Measurements from ENCODE around the gene HIF3A. TPM values are rescaled to one million over a fixed set of nuclear protein-coding genes. Genes with fewer than 3 reads are reported as not detected.

Gene HIF3A
- total and polyA plus RNA-seq, 2 donors (not counting 3 experiments of a cell fraction or from before 2014, with no cell fraction given): 8.1 to 8.5 TPM

DNA sequence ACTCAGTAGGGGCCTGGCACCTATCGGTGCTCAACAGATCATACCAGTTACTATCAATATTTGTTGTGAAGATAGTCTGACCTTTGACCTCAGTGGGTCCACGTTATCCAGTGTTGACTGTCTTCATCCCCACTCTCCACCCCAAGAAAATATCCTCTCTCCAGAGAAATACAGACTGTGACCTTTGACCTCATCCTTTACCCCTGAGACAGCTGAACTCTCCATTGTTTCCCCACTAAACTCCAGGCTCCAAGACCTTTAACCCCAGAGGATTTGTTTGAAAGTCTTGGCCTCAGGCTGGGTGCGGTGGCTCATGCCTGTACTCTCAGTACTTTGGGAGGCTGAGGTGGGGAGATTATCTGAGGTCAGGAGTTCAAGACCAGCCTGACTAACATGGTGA, 27.4 kb downstream of the HIF3A start:
- BruUV-seq (replicated peaks): no TSS peak

More for the DNA sequence above, 27.4 kb downstream of the HIF3A start:
- intact Hi-C loops (cut with micrococcal nuclease): no loop called here
- dilution Hi-C loops (cut with MboI; ENCODE audit: extremely low pct_ligation_motif_present, low sequenced_read_pairs): no loop called here
- Histone ChIP-seq H3K79me2 (ENCODE audit: control insufficient read depth, insufficient read depth, low read length) (no peaks in the 10 kb centered on the region), H4K20me1 (replicated peaks; ENCODE audit: control insufficient read depth, extremely low read depth, insufficient read depth, low read length) (no peaks in the 10 kb centered on the region), H3K36me3 (ENCODE audit: control insufficient read depth in 2 of 2, extremely low read depth in 1 of 2, insufficient read depth in 2 of 2, low read length in 2 of 2) (peaks cover 0 to 10% of the 10 kb centered on the region in 2 experiments), H3K27me3 (ENCODE audit: control insufficient read depth in 2 of 2, insufficient read depth in 2 of 2, low read length in 2 of 2) (no peaks in the 10 kb centered on the region), H3K4me3 (replicated peaks in 1 of 3; ENCODE audit: insufficient read depth in 1 of 3, low read depth in 1 of 3, low read length in 3 of 3) (no peak overlapping the region), H3K9me1 (replicated peaks; ENCODE audit: control insufficient read depth, extremely low read depth, insufficient read depth, low read length) (no peaks in the 10 kb centered on the region), H2AFZ (ENCODE audit: low read depth, low read length) (no peak overlapping the region), H3K27ac (ENCODE audit: insufficient read depth, low read depth, low read length) (no peak overlapping the region), H3K4me2 (ENCODE audit: insufficient read depth, low read length) (no peak overlapping the region), H3K9me3 (replicated peaks; ENCODE audit: control insufficient read depth, insufficient read depth, low read length) (no peaks in the 10 kb centered on the region), H3K4me1 (ENCODE audit: control insufficient read depth, extremely low read depth, insufficient read depth, low read length) (no peaks in the 10 kb centered on the region), H3K9ac (replicated peaks; ENCODE audit: extremely low read depth, insufficient read depth, low read length) (no peak overlapping the region)
- FAIRE-seq (no peak), DNase-seq (ENCODE audit: low read depth, low spot score) (no peak)
- ChIA-PET CTCF (interaction anchor here (3.6 kb wide), 1 partner anchor 44 kb away, joined by 13 read pairs; no protein-coding TSS in a partner anchor), POLR2A (no interaction called here)
- no peak for TF ChIP-seq GATA2 (IDR thresholded peaks at IDR 0.05; ENCODE audit: insufficient read depth, insufficient read length, low read depth, low read length)
- TF ChIP-seq, protein P1, sequence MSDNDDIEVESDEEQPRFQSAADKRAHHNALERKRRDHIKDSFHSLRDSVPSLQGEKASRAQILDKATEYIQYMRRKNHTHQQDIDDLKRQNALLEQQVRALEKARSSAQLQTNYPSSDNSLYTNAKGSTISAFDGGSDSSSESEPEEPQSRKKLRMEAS (IDR thresholded peaks at IDR 0.05; ENCODE audit: insufficient read depth, insufficient read length): no peak
- no peak for TF ChIP-seq MYC (IDR thresholded peaks at IDR 0.05; ENCODE audit: low read depth, low read length)
- TF ChIP-seq, protein P2, sequence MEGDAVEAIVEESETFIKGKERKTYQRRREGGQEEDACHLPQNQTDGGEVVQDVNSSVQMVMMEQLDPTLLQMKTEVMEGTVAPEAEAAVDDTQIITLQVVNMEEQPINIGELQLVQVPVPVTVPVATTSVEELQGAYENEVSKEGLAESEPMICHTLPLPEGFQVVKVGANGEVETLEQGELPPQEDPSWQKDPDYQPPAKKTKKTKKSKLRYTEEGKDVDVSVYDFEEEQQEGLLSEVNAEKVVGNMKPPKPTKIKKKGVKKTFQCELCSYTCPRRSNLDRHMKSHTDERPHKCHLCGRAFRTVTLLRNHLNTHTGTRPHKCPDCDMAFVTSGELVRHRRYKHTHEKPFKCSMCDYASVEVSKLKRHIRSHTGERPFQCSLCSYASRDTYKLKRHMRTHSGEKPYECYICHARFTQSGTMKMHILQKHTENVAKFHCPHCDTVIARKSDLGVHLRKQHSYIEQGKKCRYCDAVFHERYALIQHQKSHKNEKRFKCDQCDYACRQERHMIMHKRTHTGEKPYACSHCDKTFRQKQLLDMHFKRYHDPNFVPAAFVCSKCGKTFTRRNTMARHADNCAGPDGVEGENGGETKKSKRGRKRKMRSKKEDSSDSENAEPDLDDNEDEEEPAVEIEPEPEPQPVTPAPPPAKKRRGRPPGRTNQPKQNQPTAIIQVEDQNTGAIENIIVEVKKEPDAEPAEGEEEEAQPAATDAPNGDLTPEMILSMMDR (IDR thresholded peaks at IDR 0.05; ENCODE audit: extremely low read depth in 1 of 2, insufficient read depth in 1 of 2, low read depth in 1 of 2, low read length in 2 of 2): no peak
- TF ChIP-seq EZH2 (IDR thresholded peaks at IDR 0.05; ENCODE audit: borderline replicate concordance, low read depth, low read length, severe bottlenecking): no peak
- TF ChIP-seq JUN (IDR thresholded peaks at IDR 0.05; ENCODE audit: borderline replicate concordance, insufficient read depth, insufficient read length, low read depth): no peak
- TF ChIP-seq FOS (IDR thresholded peaks at IDR 0.05; ENCODE audit: borderline replicate concordance, insufficient read depth, low read length): no peak
- no peak for TF ChIP-seq POLR2A (IDR thresholded peaks at IDR 0.05; ENCODE audit: low read depth, low read length)
- no peak for TF ChIP-seq POLR2AphosphoS5 (IDR thresholded peaks at IDR 0.05; ENCODE audit: insufficient read depth, low read depth, low read length)
